ENCODE measurements around the gene ELOF1.
"Not testable (repeated sequence)": the region's sequence is repeated elsewhere in the genome, so short reads cannot be mapped to it uniquely, and the experiment has no call there.

ELOF1 gene

GRCh38 chr19:11558881-11559828 is at the start of gene ELOF1:
Gene ELOF1, minus strand, starts transcription at chr19:11559230. Its CDS starts 4,883 bp downstream, at chr19:11554347.
- DNase-seq = peak; percentile 98

GRCh38 chr19:11606484-11606883 is 47.5 kb upstream of the ELOF1 start:
- no peak for DNase-seq

GRCh38 chr19:11599704-11600103 is 40.7 kb upstream of the ELOF1 start:
- not testable (repeated sequence) for DNase-seq

- no peak for DNase-seq
Measured at GRCh38 chr19:11598746-11599145, 39.7 kb upstream of the ELOF1 start.

- no peak for DNase-seq
Measured at GRCh38 chr19:11598103-11598483, 39.1 kb upstream of the ELOF1 start.

- DNase-seq = peak; percentile 98
Measured at GRCh38 chr19:11597202-11598102, 38.4 kb upstream of the ELOF1 start, which contains the start of gene ZNF627. Gene ZNF627, plus strand, starts transcription at chr19:11597483. Its CDS starts 145 bp downstream, at chr19:11597628.

GRCh38 chr19:11596156-11596555 is 37.1 kb upstream of the ELOF1 start:
- DNase-seq = no peak

GRCh38 chr19:11594084-11594483 is 35.1 kb upstream of the ELOF1 start:
- no peak for DNase-seq

- no peak for DNase-seq
Measured at GRCh38 chr19:11587975-11588631, 29.1 kb upstream of the ELOF1 start.

GRCh38 chr19:11587302-11587974 is 28.4 kb upstream of the ELOF1 start:
- peak; percentile 80 for DNase-seq

GRCh38 chr19:11586331-11586730 is 27.3 kb upstream of the ELOF1 start:
- DNase-seq = no peak

- no peak for DNase-seq
Measured at GRCh38 chr19:11581740-11582139, 22.7 kb upstream of the ELOF1 start.

- no peak for DNase-seq
Measured at GRCh38 chr19:11580116-11580515, 21.1 kb upstream of the ELOF1 start.

- no peak for DNase-seq
Measured at GRCh38 chr19:11578258-11579142, 19.5 kb upstream of the ELOF1 start.

- DNase-seq = no peak
Measured at GRCh38 chr19:11577451-11578257, 18.6 kb upstream of the ELOF1 start, which contains the start of gene ACP5. Gene ACP5, minus strand, starts transcription at chr19:11577645. Its CDS starts 328 bp downstream, at chr19:11577317.

GRCh38 chr19:11576227-11576626 is 17.2 kb upstream of the ELOF1 start:
- DNase-seq = no peak

GRCh38 chr19:11574689-11575088 is 15.7 kb upstream of the ELOF1 start:
- DNase-seq = no peak

- not testable (repeated sequence) for DNase-seq
Measured at GRCh38 chr19:11573763-11574162, 14.7 kb upstream of the ELOF1 start.

GRCh38 chr19:11573354-11573753 is 14.3 kb upstream of the ELOF1 start:
- DNase-seq = not testable (repeated sequence)

GRCh38 chr19:11570039-11570462 is 11.0 kb upstream of the ELOF1 start:
- DNase-seq = no peak

All from NCI-H82 (cell line).